ENCODE results near the gene FAM3A.
A peak's percentile ranks its signal among the peaks of the same experiment; 100 is the strongest.
"Not testable (repeated sequence)": the region's sequence is repeated elsewhere in the genome, so short reads cannot be mapped to it uniquely, and the experiment has no call there.

FAM3A gene

GRCh38 chrX:154515966-154516655 is at the start of gene FAM3A:
Gene FAM3A, minus strand, starts transcription at chrX:154516232. Its CDS starts 460 bp downstream, at chrX:154515772.
- TF ChIP-seq, protein P1, sequence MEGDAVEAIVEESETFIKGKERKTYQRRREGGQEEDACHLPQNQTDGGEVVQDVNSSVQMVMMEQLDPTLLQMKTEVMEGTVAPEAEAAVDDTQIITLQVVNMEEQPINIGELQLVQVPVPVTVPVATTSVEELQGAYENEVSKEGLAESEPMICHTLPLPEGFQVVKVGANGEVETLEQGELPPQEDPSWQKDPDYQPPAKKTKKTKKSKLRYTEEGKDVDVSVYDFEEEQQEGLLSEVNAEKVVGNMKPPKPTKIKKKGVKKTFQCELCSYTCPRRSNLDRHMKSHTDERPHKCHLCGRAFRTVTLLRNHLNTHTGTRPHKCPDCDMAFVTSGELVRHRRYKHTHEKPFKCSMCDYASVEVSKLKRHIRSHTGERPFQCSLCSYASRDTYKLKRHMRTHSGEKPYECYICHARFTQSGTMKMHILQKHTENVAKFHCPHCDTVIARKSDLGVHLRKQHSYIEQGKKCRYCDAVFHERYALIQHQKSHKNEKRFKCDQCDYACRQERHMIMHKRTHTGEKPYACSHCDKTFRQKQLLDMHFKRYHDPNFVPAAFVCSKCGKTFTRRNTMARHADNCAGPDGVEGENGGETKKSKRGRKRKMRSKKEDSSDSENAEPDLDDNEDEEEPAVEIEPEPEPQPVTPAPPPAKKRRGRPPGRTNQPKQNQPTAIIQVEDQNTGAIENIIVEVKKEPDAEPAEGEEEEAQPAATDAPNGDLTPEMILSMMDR (IDR thresholded peaks at IDR 0.05), result no peak
- peak within 1 kb of the TSS; percentile 82 for H3K4me3 Mint-ChIP-seq

GRCh38 chrX:154562295-154562694 is 46.3 kb upstream of the FAM3A start:
- H3K9me3 Mint-ChIP-seq; H3K27me3 Mint-ChIP-seq (ENCODE audit: low read depth, poor library complexity); DNase-seq; H3K4me1 Mint-ChIP-seq; H3K36me3 Mint-ChIP-seq (ENCODE audit: low read depth); H3K27ac Mint-ChIP-seq; H3K4me3 Mint-ChIP-seq: not testable (repeated sequence)

More at GRCh38 chrX:154515966-154516655, at the start of gene FAM3A:
- Mint-ChIP-seq H3K27ac (peak within 1 kb of the TSS; percentile 99), H3K4me1 (peaks cover 43% of the 10 kb centered on the region), H3K9me3 (peaks cover 41% of the 10 kb centered on the region), H3K36me3 (ENCODE audit: low read depth) (peaks cover 13% of the 10 kb centered on the region), H3K27me3 (ENCODE audit: low read depth, poor library complexity) (peaks cover 6% of the 10 kb centered on the region)
- DNase-seq, result peak; percentile 93

DNA sequence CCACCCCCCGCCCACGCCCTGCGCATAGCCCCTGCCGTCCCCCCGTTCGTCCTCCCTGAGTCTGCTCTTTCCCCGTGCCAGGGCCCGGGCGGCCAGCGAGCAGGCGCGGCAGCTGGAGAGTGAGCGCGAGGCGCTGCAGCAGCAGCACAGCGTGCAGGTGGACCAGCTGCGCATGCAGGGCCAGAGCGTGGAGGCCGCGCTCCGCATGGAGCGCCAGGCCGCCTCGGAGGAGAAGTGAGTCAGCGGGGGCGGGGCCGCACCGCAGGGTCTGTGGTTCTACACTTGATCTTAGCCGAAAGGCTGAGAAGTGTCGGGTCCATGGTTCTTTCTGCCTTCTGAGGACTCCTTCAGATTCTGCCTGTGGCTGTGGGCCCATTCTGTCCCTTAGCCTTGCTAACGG is 44.3 kb upstream of the FAM3A start:
- not testable (repeated sequence) for H3K9me3 Mint-ChIP-seq; H3K36me3 Mint-ChIP-seq (ENCODE audit: low read depth)

DNA sequence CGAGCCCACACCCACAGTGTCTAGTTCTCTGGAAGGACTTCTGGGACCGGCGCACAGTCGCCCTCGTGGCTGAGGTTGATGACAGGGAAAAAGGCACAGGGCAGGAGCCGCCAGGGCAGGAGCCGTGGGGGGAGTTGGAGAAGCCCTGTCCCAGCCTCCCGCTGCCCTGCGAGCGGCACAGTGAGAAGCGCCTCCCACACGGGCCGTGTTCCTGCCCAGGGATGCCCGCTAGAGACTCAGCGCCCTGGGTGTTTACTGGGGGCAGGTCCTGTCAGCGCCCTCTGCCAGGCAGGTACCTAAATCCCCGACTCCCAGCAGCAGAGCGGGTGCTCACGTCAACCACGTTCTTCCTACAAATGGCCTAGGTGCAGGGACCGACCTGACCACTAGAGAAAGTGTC is 42.9 kb upstream of the FAM3A start:
- peaks cover 17% of the 10 kb centered on the region for H3K9me3 Mint-ChIP-seq
- H3K4me3 Mint-ChIP-seq; H3K4me1 Mint-ChIP-seq; H3K27ac Mint-ChIP-seq; H3K27me3 Mint-ChIP-seq (ENCODE audit: low read depth, poor library complexity); DNase-seq; H3K36me3 Mint-ChIP-seq (ENCODE audit: low read depth): not testable (repeated sequence)

More for the DNA sequence above, 44.3 kb upstream of the FAM3A start:
- not testable (repeated sequence) for H3K27me3 Mint-ChIP-seq (ENCODE audit: low read depth, poor library complexity); H3K4me3 Mint-ChIP-seq; H3K27ac Mint-ChIP-seq; H3K4me1 Mint-ChIP-seq; DNase-seq

DNA sequence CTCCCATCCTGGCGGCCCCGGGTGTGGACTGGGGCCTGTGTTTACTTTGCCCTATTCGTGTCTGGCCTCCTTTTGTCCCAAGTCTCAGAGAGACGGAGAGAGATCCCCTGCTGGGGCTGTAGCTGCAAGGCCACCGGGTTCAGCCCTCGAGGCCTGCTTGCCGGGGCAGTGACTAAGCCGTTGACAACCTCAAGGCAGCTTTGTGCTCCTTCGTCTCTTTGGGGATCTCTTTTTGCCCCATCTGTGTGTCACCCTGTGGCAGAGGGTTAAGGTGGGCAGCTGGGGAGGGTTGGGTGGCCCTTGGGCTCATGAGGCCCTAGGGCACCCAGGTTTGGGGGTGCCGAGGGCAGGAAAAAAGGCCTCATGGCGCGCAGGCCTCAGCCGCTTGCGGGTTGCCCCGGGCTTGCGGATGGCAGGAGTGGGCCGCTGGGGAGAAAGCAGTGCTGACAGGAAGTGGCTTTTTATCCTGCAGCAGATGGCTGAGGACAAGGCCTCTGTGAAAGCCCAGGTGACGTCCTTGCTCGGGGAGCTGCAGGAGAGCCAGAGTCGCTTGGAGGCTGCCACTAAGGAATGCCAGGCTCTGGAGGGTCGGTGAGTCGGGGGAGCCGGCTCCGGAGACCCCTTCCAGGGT is 42.1 kb upstream of the FAM3A start:
- not testable (repeated sequence) for H3K27me3 Mint-ChIP-seq (ENCODE audit: low read depth, poor library complexity); H3K4me3 Mint-ChIP-seq; H3K4me1 Mint-ChIP-seq; H3K27ac Mint-ChIP-seq; H3K36me3 Mint-ChIP-seq (ENCODE audit: low read depth); DNase-seq
- peaks cover 24% of the 10 kb centered on the region for H3K9me3 Mint-ChIP-seq

- Mint-ChIP-seq H3K9me3 (peaks cover 60% of the 10 kb centered on the region), H3K4me1 (peaks cover 23% of the 10 kb centered on the region), H3K36me3 (ENCODE audit: low read depth) (peaks cover 17% of the 10 kb centered on the region)
- not testable (repeated sequence) for DNase-seq; H3K4me3 Mint-ChIP-seq; H3K27me3 Mint-ChIP-seq (ENCODE audit: low read depth, poor library complexity); H3K27ac Mint-ChIP-seq
Observed at GRCh38 chrX:154552112-154552806, 36.2 kb upstream of the FAM3A start.

DNA sequence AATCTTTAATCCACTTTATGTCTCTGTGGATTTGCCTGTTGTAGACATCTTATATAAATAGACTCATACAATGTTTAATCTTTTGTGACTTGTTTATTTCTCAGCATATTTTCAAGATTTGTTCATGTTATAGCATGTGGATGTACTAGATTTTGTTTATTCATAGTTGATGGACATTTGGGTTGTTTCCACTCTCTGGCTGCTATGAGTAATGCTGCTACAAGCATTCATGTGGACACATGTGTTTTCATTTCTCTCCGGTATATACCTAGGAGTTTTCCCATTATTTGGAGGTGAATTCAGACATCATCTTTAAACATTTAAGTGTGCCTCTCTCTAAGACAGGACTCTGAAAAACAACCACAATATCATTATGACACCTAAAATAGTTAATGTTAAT is 33.7 kb upstream of the FAM3A start:
- Mint-ChIP-seq H3K4me3 (peak overlapping the region; percentile 49), H3K27ac (no peak overlapping the region), H3K9me3 (peaks cover 68% of the 10 kb centered on the region), H3K4me1 (peaks cover 40% of the 10 kb centered on the region), H3K36me3 (ENCODE audit: low read depth) (peaks cover 13% of the 10 kb centered on the region), H3K27me3 (ENCODE audit: low read depth, poor library complexity) (peaks cover 4% of the 10 kb centered on the region)
- no peak for DNase-seq
- TF ChIP-seq, protein P1 (IDR thresholded peaks at IDR 0.05), result no peak

- Mint-ChIP-seq H3K4me1 (peaks cover 39% of the 10 kb centered on the region), H3K27ac (peak overlapping the region; percentile 97), H3K4me3 (peak overlapping the region; percentile 87), H3K27me3 (ENCODE audit: low read depth, poor library complexity) (no peaks in the 10 kb centered on the region), H3K9me3 (peaks cover 57% of the 10 kb centered on the region), H3K36me3 (ENCODE audit: low read depth) (peaks cover 8% of the 10 kb centered on the region)
- no peak for DNase-seq
- TF ChIP-seq, protein P1 (IDR thresholded peaks at IDR 0.05), result no peak
Observed at GRCh38 chrX:154548028-154548316, 31.9 kb upstream of the FAM3A start.
